ENCODE results near the gene KIF6. TPM values are rescaled to one million over a fixed set of nuclear protein-coding genes. Genes with fewer than 3 reads are reported as not detected.

KIF6 gene
- total RNA-seq, 1 experiment from 2014 or later, result not detected

- CTCF ChIA-PET, result no interaction called here
- H4K20me1 ChIP-seq (ENCODE audit: insufficient read depth), result no peaks in the 10 kb centered on the region
- H3K4me1 ChIP-seq (ENCODE audit: control insufficient read depth in 1 of 2, insufficient read depth in 2 of 2, low read length in 2 of 2), result no peaks in the 10 kb centered on the region
- no peaks in the 10 kb centered on the region for H3K79me2 ChIP-seq (ENCODE audit: insufficient read depth, low read length)
- no peaks in the 10 kb centered on the region for H3K36me3 ChIP-seq (ENCODE audit: control insufficient read depth in 1 of 2, insufficient read depth in 2 of 2, low read length in 2 of 2)
- no peak overlapping the region for H3K4me3 ChIP-seq (replicated peaks in 1 of 2; ENCODE audit: low read depth in 1 of 2, low read length in 2 of 2)
- BruUV-seq (replicated peaks), result no TSS peak
- no peaks in the 10 kb centered on the region for H3K9me3 ChIP-seq (ENCODE audit: control insufficient read depth in 1 of 2, insufficient read depth in 1 of 2, low read depth in 1 of 2, low read length in 2 of 2)
- H3K9me2 ChIP-seq (ENCODE audit: insufficient read depth), result no peaks in the 10 kb centered on the region
- RAD21 ChIA-PET (ENCODE audit: low non-redundant PET in 1 of 2, low total read pairs in 2 of 2, uncharacterized antibody in 2 of 2, unreplicated experiment in 2 of 2), result no interaction called here
- DNase-seq (ENCODE audit: low read depth, low spot score), result no peak
- H3K27me3 ChIP-seq (ENCODE audit: insufficient read depth, low read length), result peaks cover 49% of the 10 kb centered on the region
- no peak overlapping the region for H3K9ac ChIP-seq (ENCODE audit: low read length)
- no peak for ATAC-seq
- H3K4me2 ChIP-seq (ENCODE audit: low read length), result no peak overlapping the region
- no peak overlapping the region for H3K27ac ChIP-seq (ENCODE audit: low read depth, low read length)
- POLR2A ChIA-PET, result no interaction called here
- H2AFZ ChIP-seq (ENCODE audit: low read depth, low read length, poor library complexity, severe bottlenecking), result no peak overlapping the region
- intact Hi-C loops (cut with micrococcal nuclease), result no loop called here
- TF ChIP-seq JUND (IDR thresholded peaks at IDR 0.05) (no peak), SRF (IDR thresholded peaks at IDR 0.05; ENCODE audit: low read depth) (no peak), EGR1 (IDR thresholded peaks at IDR 0.05; ENCODE audit: low read depth) (no peak), REST (IDR thresholded peaks at IDR 0.05; ENCODE audit: low read depth) (no peak), FOSL1 (IDR thresholded peaks at IDR 0.05; ENCODE audit: low read depth) (no peak), EZH2phosphoT487 (IDR thresholded peaks at IDR 0.05; ENCODE audit: borderline replicate concordance) (no peak), POLR2A (IDR thresholded peaks at IDR 0.05; ENCODE audit: borderline replicate concordance, extremely low read depth, insufficient read depth, insufficient read length) (no peak), ZBTB33 (IDR thresholded peaks at IDR 0.05; ENCODE audit: extremely low read depth, insufficient replicate concordance, low read length) (no peak), CEBPB (IDR thresholded peaks at IDR 0.05; ENCODE audit: low read depth) (no peak)
Measured at GRCh38 chr6:39654121-39654520, 71.1 kb downstream of the KIF6 start.
